Colonic mucosa (tissue), 4 donors: Measurements from ENCODE around the gene ADGRD1. TPM values are rescaled to one million over a fixed set of nuclear protein-coding genes. Genes with fewer than 3 reads are reported as not detected.
"Not testable (repeated sequence)": the region's sequence is repeated elsewhere in the genome, so short reads cannot be mapped to it uniquely, and the experiment has no call there.

Source experiments
- DNase-seq: peaks from one replicate; pipeline ENCODE4 v3.0.0-alpha.2; 2020
- H3K27ac ChIP-seq: fragments of 200-600 bp; one replicate; pipeline ENCODE4 v1.8.0; 2021
- H3K27me3 ChIP-seq: fragments of 200-600 bp; one replicate; pipeline ENCODE4 v1.8.0; 2021
- H3K36me3 ChIP-seq: fragments of 200-600 bp; one replicate; pipeline ENCODE4 v1.8.0; 2021
- H3K4me1 ChIP-seq: fragments of 200-600 bp; one replicate; pipeline ENCODE4 v1.8.0; 2021; ENCODE audit warnings: mild to moderate bottlenecking
- H3K4me3 ChIP-seq: fragments of 200-600 bp; one replicate; pipeline ENCODE4 v1.8.0; 2021
- H3K9ac ChIP-seq, 2 donors: one replicate each; pipeline ENCODE4 v1.7.0; 2013; ENCODE audit warnings: control low read depth in 2 of 2, low read depth in 2 of 2, low read length in 2 of 2
- H3K9me3 ChIP-seq: fragments of 200-600 bp; one replicate; pipeline ENCODE4 v1.8.0; 2021
- intact Hi-C: fragments of 100-400 bp; cut with DNase I; formaldehyde crosslinking; loops from one replicate; pipeline ENCODE4 v1.14.1; 2022
- total RNA-seq, 2 donors: library from RNA; stranded (reverse); fragmentation: NEBNext Ultra II Directional in 1 of 2; extraction: Animal tissue kit (Norgen Biotek cat#: 25700) in 1 of 2; gene quantifications; one replicate each; pipeline ENCODE4 v1.2.1, GENCODE V29; 2021
- TF ChIP-seq, protein P1 (sequence below): fragments of 200-600 bp; IDR thresholded peaks from one replicate; pipeline ENCODE4 v1.8.0; 2022; ENCODE audit warnings: antibody characterized with exemption, mild to moderate bottlenecking
- donor health status: healthy.
- donor health status: DM: no; HTN: no; CAD: no.
- donor health status: DM: no; HTN: no; CAD: no.

The ADGRD1 gene
- total RNA-seq, 2 donors from 2014 or later, result 3.5 to 3.6 TPM

DNA sequence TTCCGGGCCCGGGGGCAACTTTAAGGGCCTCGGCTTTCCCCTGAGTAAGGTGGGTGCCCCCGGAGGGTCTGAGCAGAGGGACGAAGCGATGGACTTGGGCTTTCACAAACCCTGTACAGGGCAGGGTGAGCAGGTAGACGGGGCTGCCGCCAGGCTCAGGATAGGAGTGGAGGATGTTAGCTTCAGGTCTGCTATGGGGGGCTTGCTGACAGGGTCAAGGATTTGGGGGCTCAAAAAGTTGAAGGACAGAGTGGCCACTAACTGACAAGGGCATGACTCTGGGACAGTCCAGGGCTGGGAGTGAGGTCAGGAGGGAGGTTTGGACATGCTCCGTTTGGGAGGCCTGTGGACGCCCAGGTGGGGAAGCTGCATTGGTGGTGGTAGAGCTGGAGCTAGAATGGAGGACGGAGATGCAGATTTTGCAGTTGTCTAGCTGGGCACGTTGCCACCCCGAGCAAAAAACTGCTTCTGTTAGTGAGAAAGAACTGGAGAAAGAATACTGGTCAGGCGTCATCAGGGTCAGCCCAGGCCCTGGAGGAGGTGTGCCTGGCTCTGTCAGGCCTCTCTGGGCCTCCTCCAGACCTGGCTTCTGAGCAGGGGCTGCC, 113.3 kb downstream of the ADGRD1 start:
- TF ChIP-seq, protein P1, sequence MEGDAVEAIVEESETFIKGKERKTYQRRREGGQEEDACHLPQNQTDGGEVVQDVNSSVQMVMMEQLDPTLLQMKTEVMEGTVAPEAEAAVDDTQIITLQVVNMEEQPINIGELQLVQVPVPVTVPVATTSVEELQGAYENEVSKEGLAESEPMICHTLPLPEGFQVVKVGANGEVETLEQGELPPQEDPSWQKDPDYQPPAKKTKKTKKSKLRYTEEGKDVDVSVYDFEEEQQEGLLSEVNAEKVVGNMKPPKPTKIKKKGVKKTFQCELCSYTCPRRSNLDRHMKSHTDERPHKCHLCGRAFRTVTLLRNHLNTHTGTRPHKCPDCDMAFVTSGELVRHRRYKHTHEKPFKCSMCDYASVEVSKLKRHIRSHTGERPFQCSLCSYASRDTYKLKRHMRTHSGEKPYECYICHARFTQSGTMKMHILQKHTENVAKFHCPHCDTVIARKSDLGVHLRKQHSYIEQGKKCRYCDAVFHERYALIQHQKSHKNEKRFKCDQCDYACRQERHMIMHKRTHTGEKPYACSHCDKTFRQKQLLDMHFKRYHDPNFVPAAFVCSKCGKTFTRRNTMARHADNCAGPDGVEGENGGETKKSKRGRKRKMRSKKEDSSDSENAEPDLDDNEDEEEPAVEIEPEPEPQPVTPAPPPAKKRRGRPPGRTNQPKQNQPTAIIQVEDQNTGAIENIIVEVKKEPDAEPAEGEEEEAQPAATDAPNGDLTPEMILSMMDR, result no peak
- H3K36me3 ChIP-seq, result no peaks in the 10 kb centered on the region
- no peak overlapping the region for H3K9ac ChIP-seq
- DNase-seq, result no peak
- H3K4me1 ChIP-seq, result no peaks in the 10 kb centered on the region
- intact Hi-C loops, result no loop called here
- H3K27ac ChIP-seq, result no peak overlapping the region
- no peaks in the 10 kb centered on the region for H3K27me3 ChIP-seq
- H3K4me3 ChIP-seq, result no peak overlapping the region
- no peaks in the 10 kb centered on the region for H3K9me3 ChIP-seq

- H3K36me3 ChIP-seq, result no peaks in the 10 kb centered on the region
- no peak overlapping the region for H3K4me3 ChIP-seq
- H3K9me3 ChIP-seq, result no peaks in the 10 kb centered on the region
- no peaks in the 10 kb centered on the region for H3K27me3 ChIP-seq
- H3K9ac ChIP-seq, result no peak overlapping the region
- intact Hi-C loops, result no loop called here
- no peak overlapping the region for H3K27ac ChIP-seq
- no peaks in the 10 kb centered on the region for H3K4me1 ChIP-seq
- TF ChIP-seq, protein P1, result no peak
- DNase-seq, result no peak
Observed at GRCh38 chr12:131067981-131068851, 114.5 kb downstream of the ADGRD1 start.

GRCh38 chr12:131068926-131069720, 115.4 kb downstream of the ADGRD1 start:
- H3K9ac ChIP-seq, intact Hi-C loops, H3K27ac ChIP-seq, H3K36me3 ChIP-seq, H3K27me3 ChIP-seq, H3K4me1 ChIP-seq, H3K9me3 ChIP-seq, DNase-seq, H3K4me3 ChIP-seq: not testable (repeated sequence)

- DNase-seq, H3K36me3 ChIP-seq, H3K27me3 ChIP-seq, H3K4me1 ChIP-seq, H3K4me3 ChIP-seq, intact Hi-C loops, H3K9me3 ChIP-seq, H3K9ac ChIP-seq, H3K27ac ChIP-seq: not testable (repeated sequence)
Observed at GRCh38 chr12:131070136-131070535, 116.4 kb downstream of the ADGRD1 start.

DNA sequence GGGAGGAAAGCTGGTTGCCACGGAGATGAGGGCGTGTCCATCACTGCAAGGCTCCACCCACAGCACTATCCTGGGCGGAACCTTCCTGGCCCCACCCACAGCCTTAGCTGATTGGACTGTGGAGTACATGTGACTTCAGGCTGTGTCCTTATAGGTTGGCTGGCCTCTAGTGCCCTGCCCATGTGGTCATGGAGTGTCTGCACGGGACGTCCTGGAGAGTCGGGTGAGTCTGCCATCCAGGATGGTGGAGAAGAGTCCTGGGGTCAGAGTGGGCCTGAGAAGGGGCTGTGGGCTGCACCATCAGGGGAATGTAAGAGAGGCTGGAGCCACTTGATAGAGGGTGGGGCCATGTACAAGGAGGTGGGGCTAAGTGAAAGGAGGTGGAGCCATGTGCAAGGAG, 117.0 kb downstream of the ADGRD1 start:
- H3K4me1 ChIP-seq, H3K9me3 ChIP-seq, DNase-seq, H3K36me3 ChIP-seq, H3K27ac ChIP-seq, H3K9ac ChIP-seq, H3K27me3 ChIP-seq, intact Hi-C loops, H3K4me3 ChIP-seq: not testable (repeated sequence)

GRCh38 chr12:131071234-131071820, 117.6 kb downstream of the ADGRD1 start:
- H3K4me1 ChIP-seq, H3K36me3 ChIP-seq, DNase-seq, H3K27ac ChIP-seq, H3K9ac ChIP-seq, H3K27me3 ChIP-seq, H3K4me3 ChIP-seq, H3K9me3 ChIP-seq, intact Hi-C loops: not testable (repeated sequence)

DNA sequence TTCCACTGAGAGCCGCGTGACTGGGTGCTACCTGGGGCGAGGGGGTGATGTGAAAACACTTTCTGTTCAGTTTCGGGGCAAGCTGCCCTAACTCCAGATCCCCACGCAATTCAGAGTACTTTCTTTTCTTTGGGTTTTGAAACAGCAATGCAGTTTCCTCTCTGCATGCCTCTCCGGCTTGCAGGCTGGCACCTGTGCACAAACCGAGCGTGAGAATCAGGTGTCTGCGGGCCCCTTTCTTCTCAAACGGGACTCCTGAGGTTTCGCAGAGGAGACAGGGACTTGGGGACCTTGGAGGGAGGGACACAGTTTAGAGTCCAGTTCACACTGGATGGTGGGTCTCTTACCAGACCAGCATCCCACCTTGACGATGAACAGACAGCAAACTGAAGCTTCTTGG, 118.2 kb downstream of the ADGRD1 start:
- H3K4me1 ChIP-seq, H3K9me3 ChIP-seq, H3K4me3 ChIP-seq, H3K9ac ChIP-seq, H3K27ac ChIP-seq, intact Hi-C loops, DNase-seq, H3K36me3 ChIP-seq, H3K27me3 ChIP-seq: not testable (repeated sequence)
